DMS53 treated with DMSO at 0.1 percent for 48 hours (cell line): Measurements from ENCODE around the gene ASNS.
A peak's percentile ranks its signal among the peaks of the same experiment; 100 is the strongest.
"Not testable (repeated sequence)": the region's sequence is repeated elsewhere in the genome, so short reads cannot be mapped to it uniquely, and the experiment has no call there.

Source experiments
- DNase-seq: peaks from one replicate; lab custom pipeline; 2025; ENCODE audit not compliant: unreplicated experiment; lab: John Stamatoyannopoulos, UW

ASNS gene

DNA sequence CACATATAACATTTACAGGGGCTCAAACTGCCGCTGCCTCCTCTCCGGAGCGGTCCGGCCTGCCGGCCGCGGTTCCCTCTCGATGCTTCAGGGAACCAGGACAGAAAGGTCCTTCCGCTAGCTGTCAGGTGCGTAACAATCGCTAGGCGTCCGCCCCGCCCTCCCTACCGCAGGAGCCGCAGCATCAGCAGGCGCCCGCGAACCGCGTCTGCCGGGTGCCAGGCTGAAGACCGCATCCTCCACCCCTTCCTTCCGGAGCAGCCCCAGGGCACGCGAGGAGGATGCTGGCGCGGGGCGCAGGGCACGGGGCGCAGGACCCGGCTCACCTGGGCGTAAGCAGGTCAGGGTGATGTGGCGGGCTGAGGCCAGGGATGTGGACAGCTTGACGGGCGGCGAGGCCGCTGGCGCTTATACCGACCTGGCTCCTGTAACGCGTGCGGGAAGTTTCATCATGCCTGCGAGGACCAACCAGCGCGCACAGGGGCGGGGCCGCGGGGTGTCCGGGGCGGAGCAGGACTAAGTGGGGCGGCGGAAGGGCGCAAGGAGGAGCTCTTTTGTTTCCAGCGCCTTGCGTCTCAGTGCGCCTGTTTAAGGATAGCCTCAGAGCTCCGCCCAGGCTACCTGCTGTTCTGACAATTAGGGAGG, at the start of gene ASNS:
Gene ASNS (minus strand): TSS at position 384 of the 645 bp plus-strand sequence. CDS start 3,252 bp downstream, outside the sequence.
- peak; percentile 96 for DNase-seq

DNA sequence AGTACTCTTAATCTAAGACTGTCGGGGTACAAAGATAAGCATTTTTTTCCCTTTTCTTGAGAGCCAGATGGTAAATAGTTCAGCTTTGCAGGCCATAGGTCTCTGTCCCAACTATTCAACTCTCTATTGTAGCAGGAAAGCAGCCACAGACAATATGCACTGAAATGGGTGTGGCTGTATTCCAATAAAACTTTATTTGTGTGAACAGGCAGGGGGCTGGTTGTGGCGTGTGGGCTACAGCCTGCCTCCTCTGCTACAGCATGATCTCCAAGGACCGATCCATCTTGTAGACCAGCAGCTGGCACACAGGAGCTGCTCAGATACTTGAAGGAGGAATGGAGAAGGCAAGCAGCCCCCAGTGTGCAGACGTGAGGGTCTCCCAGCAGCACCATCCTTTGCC, 49.0 kb upstream of the ASNS start:
- DNase-seq: not testable (repeated sequence)

DNA sequence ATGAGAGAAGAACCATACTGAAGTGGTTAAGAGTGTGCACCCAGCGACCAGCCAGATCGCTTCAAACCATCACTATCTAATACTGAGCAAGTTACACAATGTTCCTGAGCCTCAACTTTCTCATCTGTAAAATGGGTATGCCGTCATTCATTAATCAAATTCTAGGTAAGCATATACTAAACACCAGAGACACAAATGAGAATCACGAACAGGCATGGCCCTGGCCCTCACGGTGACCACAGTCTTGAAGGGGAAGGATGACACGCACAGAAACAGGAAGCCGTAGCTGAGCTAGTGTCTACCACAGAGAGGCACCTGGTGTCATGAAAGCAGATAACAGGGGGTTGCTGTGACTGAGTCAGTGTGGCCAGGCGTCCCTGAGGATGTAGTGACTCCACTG, 43.1 kb upstream of the ASNS start:
- DNase-seq: not testable (repeated sequence)

DNA sequence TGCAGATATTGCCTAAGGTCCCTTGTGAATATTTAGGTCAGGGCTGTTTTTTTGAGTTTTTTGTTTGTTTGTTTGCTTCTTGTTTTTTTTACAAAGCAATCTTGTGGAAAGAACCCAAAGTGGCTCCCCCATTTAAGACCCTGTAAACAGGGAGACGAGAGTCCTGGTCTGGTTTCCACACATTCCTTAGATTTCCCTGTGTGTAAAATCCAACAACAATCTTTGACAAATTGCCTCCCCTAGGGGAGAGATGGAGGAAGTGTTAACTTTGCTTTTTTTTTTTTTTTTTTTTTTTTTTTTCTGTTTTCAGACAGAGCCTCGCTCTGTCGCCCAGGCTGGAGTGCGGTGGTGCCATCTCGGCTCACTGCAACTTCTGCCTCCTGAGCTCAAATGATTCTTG, 40.1 kb upstream of the ASNS start:
- DNase-seq: not testable (repeated sequence)

DNA sequence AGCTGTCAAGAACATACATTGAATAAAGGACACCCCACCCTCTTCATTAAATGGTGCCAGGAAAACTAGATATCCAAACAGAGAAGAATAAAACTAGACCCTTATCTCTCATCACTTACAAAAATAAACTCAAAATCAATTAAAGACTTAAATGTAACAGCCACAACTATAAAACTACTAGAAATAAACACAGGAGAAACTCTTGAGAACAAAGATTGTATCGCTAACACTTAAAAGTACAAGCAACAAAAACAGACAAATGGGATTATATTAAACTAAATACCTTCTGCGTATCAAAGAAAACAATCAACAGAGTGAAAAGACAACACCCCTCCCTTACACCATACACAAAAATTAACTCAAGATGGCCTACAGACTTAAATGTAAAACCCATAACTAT, 24.7 kb upstream of the ASNS start:
- not testable (repeated sequence) for DNase-seq

GRCh38 chr7:97891721-97892120, 19.5 kb upstream of the ASNS start:
- not testable (repeated sequence) for DNase-seq

- not testable (repeated sequence) for DNase-seq
Observed at GRCh38 chr7:97879527-97879926, 7.3 kb upstream of the ASNS start.

DNA sequence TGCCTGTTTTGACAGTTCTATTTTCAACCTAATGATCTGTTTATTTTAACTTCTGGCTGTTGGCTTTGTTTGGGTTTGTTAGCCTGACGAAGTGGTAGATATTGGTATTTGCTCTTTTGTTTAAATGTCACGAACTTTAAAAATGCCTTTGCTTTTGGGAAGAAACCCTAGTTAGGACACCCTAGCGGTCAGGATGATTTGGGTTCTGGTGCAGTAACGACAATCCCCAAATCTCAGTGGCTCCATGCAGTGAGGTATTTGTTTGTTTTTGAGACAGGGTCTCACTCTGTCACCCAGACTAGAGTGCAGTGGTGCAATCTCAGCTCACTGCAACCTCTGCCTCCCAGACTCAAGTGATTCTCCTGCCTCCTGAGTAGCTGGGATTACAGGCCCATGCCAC, 2.7 kb upstream of the ASNS start:
- DNase-seq: not testable (repeated sequence)

GRCh38 chr7:97873606-97874005, 1.4 kb upstream of the ASNS start:
- DNase-seq: no peak

DNA sequence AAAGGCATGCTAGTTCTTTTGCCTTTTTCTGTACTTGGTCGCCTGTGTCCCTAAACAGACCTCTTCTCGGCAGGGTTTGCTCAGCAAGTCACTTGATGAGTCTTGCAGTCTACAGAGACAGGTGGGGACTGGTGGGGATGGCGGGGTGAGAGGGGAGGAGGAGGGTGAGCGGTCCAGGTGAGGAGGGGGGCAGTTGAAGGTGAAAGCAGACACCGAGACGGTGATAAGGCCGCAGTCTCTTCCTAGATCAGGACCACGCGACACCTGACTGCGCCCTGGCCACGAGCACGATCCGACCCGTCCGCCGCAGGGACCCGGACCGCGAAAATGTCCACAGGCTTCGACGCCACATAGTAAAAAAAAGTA, 566 bp downstream of the ASNS start:
- DNase-seq: no peak

DNA sequence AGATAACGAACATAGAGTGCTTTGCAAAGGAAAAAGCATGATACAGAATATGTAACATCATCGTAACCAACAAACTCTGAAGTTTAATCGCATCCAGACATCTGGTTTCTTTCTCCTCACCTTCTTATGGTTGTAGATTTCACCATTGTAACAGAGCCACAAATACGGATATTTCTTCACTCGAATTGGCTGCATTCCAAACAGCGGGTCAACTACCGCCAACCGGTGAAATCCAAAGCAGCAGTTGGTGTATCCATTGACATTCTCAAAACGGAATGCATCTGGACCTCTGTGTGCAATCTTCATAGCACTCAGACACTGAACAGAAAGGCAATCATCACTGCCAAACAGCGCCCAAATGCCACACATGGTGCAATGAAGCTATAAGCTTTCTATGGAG, 3.4 kb downstream of the ASNS start:
- DNase-seq: no peak

DNA sequence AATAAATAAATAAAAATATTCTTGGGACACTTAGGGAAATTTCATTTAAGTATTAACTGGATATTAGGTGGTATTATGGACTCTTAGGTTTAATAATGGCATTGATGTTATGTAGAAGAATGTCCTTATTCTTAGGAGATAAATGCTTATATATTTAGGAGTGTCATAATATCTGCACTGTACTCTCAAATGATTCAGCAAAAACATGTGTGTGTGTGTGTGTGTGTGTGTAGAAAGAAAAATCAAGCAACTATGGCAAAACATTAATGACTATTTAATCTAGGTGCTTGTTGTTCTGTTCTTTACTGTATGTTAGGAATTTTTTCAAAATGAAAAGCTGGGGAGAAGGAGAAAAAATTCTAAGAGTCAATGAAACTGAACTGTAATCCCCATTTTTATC, 3.9 kb downstream of the ASNS start:
- DNase-seq: no peak

DNA sequence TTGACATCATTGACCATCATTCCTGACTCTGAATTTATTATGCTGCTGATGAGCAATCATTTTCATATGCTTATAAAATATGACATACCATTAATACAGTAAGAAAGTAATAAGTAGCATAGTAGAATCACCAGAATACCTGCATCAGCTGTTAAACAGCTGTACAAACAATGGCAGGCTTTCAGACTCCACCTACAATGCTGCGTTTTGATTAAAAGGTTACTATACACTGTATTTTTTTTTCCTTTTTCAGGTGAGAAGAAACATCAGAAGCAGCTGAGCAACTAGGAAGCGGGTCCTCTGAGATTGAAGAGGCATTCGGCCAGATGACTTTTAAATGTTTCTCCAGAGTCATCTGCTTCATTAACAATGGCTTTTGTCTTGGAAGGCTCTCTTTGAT, 7.1 kb downstream of the ASNS start:
- peak; percentile 39 for DNase-seq

GRCh38 chr7:97859606-97860204, 12.5 kb downstream of the ASNS start:
- no peak for DNase-seq

- no peak for DNase-seq
Observed at GRCh38 chr7:97858221-97858620, 14.0 kb downstream of the ASNS start.

DNA sequence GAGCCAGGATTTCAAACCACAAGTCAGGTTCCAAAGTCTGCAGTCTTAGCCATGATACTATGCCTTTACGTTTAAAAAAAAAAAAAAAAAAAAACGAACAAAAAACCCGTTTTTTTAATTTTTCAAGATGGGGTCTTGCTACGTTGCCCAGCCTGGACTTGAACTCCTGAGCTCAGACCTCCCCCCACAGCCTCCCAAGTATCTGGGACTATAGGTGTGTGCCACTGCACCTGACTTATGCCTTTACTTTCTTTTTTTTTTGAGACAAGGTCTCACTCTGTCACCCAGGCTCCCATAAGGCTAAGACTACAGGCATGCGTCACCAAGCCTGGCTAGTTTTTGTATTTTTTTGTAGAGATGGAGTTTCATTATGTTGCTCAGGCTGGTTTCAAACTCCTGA, 14.7 kb downstream of the ASNS start:
- DNase-seq: no peak

- no peak for DNase-seq
Observed at GRCh38 chr7:97851683-97852082, 20.5 kb downstream of the ASNS start.

- DNase-seq: not testable (repeated sequence)
Observed at GRCh38 chr7:97850262-97851031, 21.8 kb downstream of the ASNS start.

DNA sequence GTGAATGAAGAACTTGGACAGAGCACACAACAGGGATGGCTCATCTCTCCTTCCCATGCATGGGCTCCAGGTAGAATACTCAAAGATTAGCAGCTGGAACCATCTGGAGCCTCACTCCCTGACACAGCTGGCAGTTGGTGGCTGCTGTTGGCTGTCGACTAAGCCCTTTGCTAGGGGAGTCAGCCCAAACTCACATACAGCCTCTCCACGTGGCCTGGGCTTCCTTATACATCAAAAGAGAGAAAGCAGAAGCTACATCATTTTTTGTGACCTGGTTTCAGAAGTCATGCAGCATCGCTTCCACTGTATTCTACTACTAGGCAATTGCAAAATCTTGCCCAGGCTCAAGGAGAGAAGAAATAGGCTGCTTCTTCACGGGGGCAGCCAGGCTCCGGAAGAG, 24.4 kb downstream of the ASNS start:
- no peak for DNase-seq

DNA sequence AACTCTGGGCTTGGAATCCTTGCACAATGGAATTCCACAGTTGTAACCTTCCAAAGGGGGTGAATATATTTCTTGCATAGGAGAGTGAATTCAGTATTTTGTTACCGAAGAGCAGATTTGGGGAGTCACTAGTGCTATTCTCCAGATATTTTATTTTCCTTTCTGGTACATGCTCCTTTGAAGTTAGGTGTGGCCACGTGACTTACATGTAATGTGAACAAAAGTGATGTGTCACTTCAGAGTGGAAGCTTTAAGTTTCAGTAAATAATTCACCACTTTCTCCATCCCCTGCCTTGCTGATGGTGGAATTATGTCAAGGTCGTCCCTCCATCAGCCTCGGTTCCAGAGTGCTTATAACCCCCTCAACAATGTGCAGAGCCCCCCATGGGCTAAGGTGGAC, 25.3 kb downstream of the ASNS start:
- no peak for DNase-seq

- DNase-seq: peak; percentile 26
Observed at GRCh38 chr7:97845622-97846203, 26.5 kb downstream of the ASNS start.

DNA sequence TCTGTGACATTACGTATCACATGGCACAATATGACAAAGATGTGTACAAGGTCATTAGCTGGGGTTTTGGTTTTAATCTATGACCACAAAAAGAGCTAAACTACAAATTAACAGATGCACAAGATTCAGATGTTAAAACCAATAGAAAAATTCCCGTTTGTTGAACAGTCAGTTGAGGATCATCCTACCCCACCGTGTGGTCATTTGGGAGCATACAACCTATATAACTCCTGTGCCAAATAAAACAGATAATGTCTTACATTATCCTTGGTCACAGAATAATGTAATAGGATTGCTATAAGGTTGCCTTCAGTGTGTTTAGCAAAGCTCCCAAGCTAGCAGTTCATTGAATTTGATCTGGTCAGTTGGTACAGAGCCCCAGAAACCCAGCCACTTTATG, 28.2 kb downstream of the ASNS start:
- DNase-seq: no peak
